HG03066 (cell line): ENCODE results near the gene KCNE1.
"Not testable (repeated sequence)": the region's sequence is repeated elsewhere in the genome, so short reads cannot be mapped to it uniquely, and the experiment has no call there.

ENCODE experiments used
- ATAC-seq: cut with Tn5 transposase; IDR thresholded peaks from one replicate; pipeline ENCODE4 v1.9.1; 2021; ENCODE audit warnings: low read depth; ENCODE audit not compliant: unreplicated experiment

The KCNE1 gene

DNA sequence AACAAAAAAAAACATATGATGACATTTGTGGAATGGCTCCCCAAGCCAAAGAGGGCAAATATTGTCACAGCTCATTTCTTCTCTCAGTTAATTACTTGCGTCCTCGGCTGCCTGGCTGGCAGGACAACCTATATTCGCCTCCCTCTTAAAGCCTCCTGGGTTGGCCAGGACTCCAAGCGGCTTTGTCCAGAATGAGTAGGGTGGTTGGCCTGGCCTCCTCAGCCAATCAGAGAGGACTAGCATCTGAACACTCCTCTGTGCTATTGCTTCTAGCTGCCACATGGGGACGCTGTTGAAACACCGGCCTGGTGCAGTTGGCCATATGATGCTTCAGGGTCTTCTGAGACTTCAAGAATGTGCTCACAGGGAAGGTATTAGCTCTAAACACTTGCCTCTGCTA, 83.6 kb downstream of the KCNE1 start:
- ATAC-seq, result not testable (repeated sequence)

DNA sequence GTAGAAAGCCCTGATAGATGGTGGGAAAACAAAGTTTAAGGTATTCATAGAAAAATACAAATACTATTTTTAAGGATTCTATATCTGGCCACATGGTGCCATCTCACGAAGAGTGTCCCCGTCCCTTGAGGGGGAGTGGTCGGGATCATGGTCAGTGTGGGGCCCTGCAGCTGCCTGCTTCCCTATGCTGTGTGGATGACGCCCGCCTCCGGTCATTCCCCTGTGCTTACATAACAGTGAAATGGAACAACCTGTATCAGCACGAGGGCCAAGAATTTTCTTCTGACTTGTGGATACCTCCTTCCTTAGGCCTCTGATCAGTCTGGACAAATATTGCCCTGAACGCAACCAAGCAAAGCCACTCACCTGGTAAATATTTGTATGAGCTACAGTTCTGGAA, 84.7 kb downstream of the KCNE1 start:
- ATAC-seq, result not testable (repeated sequence)

DNA sequence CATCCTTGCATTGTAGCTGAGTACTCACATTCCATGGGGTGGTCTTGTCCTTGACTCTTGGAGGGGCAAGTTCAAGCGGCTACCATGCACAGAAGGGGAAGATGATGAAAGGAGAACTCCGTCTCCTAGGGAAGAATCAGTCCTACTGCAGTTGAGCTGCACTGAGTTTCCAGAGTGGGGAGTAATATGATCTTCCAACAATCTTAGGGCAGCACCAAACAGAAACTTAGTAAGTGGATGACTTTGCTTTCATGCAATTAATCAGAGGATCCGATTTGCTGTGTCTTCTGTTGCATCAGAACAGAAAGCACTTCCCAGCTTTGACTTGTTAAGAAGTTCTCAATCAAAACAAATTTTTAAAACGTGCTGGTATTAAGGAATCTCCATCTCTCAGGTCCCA, 88.2 kb downstream of the KCNE1 start, which contains the start of gene SMIM34:
SMIM34 (minus strand) TSS at position 147 of the 400 bp plus-strand sequence; CDS start at position 35, 112 bp downstream.
- ATAC-seq, result not testable (repeated sequence)

DNA sequence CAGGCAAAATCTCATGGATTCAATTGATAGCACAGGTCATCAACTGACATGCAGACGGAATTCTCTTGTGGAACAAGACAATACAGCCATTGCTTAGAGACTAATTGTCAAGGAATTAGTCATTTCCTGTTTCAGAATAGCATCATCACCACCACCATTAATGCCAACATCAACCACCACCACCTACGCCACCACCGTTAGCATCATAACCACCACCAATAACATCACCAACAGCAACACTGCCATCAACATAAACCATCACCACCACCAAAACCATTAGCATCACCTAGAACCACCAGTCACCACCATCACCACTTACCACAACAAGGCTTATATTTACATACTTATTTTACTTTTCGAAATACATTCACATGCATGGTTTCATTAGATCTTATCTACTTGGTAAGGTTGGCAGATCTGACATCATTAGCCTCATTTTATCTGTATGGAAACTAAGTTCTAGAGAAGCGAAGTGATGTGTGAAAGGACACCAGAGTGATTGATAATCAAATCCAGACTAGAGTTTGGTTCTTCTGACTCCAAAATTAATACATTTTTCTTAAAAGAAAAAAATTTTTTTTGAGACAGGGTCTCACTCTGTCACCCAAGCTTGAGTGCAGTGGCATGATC, 94.4 kb downstream of the KCNE1 start:
- not testable (repeated sequence) for ATAC-seq

- not testable (repeated sequence) for ATAC-seq
Measured at GRCh38 chr21:34407294-34407693, 104.7 kb downstream of the KCNE1 start.

- not testable (repeated sequence) for ATAC-seq
Measured at GRCh38 chr21:34406676-34407075, 105.3 kb downstream of the KCNE1 start.

DNA sequence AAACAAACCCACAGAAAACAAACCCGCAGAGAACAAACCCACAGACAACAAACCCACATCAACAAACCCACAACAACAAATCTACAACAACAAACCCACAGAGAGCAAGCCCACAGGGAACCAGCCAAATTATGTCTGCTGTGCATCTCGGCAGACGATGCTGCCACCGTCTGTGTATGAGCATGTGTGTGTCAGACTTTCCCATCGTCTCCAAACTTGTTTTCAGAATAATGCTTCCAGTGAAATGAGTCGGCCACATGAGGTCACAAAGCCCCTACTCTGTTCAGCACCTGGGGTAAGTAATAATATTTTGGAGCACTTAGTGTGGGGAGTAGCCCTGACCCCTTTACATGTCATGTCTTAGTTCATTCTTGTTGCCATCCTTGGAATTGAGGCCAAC, 105.9 kb downstream of the KCNE1 start:
- ATAC-seq, result not testable (repeated sequence)

DNA sequence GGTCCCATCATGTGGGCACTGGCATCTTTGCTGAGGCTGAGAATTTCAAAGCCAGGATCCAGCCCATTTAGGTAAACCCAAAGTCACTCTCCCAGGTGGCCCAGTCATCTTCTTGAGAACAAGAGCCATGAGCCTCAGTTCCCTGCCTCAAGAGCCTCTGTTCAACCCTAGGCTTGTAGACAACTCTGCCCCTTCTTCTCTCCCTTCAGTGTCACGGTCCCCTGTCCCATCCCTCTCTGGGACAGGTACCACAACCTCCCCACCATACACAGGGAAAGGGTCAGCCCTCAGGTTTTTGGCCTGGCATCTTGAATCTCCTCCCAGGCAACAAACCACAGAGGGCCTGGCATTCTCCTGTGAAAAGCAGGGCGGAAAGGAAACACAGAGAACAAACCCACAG, 106.3 kb downstream of the KCNE1 start:
- not testable (repeated sequence) for ATAC-seq

DNA sequence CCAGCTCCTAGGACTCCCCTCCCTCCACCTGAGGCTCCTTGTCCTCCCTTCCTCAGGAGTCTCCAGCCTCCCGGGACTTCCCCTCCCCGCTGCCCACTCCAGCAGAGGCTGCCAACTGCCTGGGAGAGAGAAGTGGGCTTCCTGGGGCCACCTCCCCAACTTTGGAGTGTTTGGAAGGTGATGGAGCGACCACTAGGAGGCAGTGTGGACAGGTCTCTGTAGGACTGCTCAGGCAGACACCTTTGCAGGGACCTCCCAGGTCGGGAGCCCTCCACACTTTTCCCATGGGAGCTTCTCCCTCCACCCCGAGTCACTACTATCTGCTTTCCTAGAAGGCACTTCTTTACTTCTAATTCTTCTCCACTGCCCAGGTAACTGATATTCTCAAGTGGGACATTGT, 107.3 kb downstream of the KCNE1 start:
- ATAC-seq, result not testable (repeated sequence)

DNA sequence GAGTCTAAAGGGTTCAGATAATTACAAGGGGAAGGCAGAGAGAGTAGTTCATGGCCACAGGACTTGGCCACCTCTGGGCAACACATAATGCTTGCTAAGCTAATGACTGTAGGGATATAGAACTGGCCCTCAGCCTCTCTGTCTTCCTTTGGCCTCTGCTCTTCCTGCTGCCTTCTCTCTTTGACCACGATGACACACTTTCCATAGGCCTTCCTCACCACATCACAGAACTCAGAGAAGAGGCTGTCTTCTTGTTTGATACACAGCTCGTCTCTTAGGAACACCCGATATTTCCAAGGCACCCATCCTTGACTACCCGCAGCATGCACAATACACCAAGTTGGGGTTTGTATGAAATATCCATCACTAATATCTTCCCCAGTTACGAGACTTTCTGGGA, 111.5 kb downstream of the KCNE1 start:
- ATAC-seq, result not testable (repeated sequence)
